GM23338 (cell line): ENCODE measurements around the gene LYZL1. TPM values are rescaled to one million over a fixed set of nuclear protein-coding genes. Genes with fewer than 3 reads are reported as not detected.

Source experiments
- ATAC-seq: fragments of 200-7000 bp; cut with Tn5 transposase; 3 replicates; pipeline ENCODE4 v1.9.1; 2020
- DNase-seq: peaks from one replicate; pipeline ENCODE4 v3.0.0-alpha.2; 2015; ENCODE audit warnings: low spot score
- H2AFZ ChIP-seq: fragments of 200-600 bp; sonication (generic); 2 replicates; pipeline ENCODE4 v1.8.0; 2016; ENCODE audit warnings: antibody characterized with exemption, mild to moderate bottlenecking, moderate library complexity
- H3F3A ChIP-seq: fragments of 200-600 bp; sonication (generic); replicated peaks from 2 replicates; pipeline ENCODE4 v1.8.0; 2017; ENCODE audit warnings: antibody characterized with exemption, mixed run types, low read depth
- H3K27ac ChIP-seq: fragments of 200-600 bp; sonication (generic); 2 replicates; pipeline ENCODE4 v1.6.1; 2016; ENCODE audit warnings: low read depth
- H3K27me3 ChIP-seq: fragments of 200-600 bp; sonication (generic); 2 replicates; pipeline ENCODE4 v1.8.0; 2016; ENCODE audit warnings: mild to moderate bottlenecking, mixed run types, moderate library complexity; ENCODE audit not compliant: insufficient read depth
- H3K36me3 ChIP-seq: fragments of 200-600 bp; sonication (generic); 2 replicates; pipeline ENCODE4 v1.8.0; 2016; ENCODE audit warnings: mild to moderate bottlenecking; ENCODE audit not compliant: insufficient read depth
- H3K4me1 ChIP-seq: fragments of 200-600 bp; sonication (generic); 2 replicates; pipeline ENCODE4 v1.8.0; 2016; ENCODE audit warnings: mild to moderate bottlenecking, moderate library complexity; ENCODE audit not compliant: insufficient read depth
- H3K4me2 ChIP-seq: fragments of 200-600 bp; sonication (generic); 2 replicates; pipeline ENCODE4 v1.7.1; 2017; ENCODE audit warnings: mixed run types
- H3K4me3 ChIP-seq: fragments of 200-600 bp; sonication (generic); 2 replicates; pipeline ENCODE4 v1.6.1; 2016; ENCODE audit warnings: mixed run types
- H3K79me2 ChIP-seq: fragments of 200-600 bp; sonication (generic); replicated peaks from 2 replicates; pipeline ENCODE4 v1.8.0; 2017; ENCODE audit warnings: mild to moderate bottlenecking; ENCODE audit not compliant: insufficient read depth
- H3K9me2 ChIP-seq: fragments of 200-600 bp; sonication (generic); 2 replicates; pipeline ENCODE4 v1.8.0; 2017; ENCODE audit not compliant: insufficient read depth
- H4K20me1 ChIP-seq: fragments of 200-600 bp; sonication (generic); replicated peaks from 2 replicates; pipeline ENCODE4 v1.8.0; 2017; ENCODE audit warnings: mild to moderate bottlenecking; ENCODE audit not compliant: insufficient read depth
- H3K27ac Mint-ChIP-seq: 2 replicates; pipeline ENCODE4 v1.8.0; 2020; ENCODE audit warnings: inconsistent platforms, mild to moderate bottlenecking, moderate library complexity, mixed read lengths
- H3K27me3 Mint-ChIP-seq: 3 replicates; pipeline ENCODE4 v1.8.0; 2022; ENCODE audit warnings: low read depth, mild to moderate bottlenecking, moderate library complexity, mixed read lengths, inconsistent platforms; ENCODE audit not compliant: insufficient read depth, poor library complexity
- H3K36me3 Mint-ChIP-seq: 3 replicates; pipeline ENCODE4 v1.8.0; 2021; ENCODE audit warnings: low read depth, mild to moderate bottlenecking, inconsistent platforms, moderate library complexity, mixed read lengths
- H3K4me1 Mint-ChIP-seq: 3 replicates; pipeline ENCODE4 v1.8.0; 2020; ENCODE audit warnings: mild to moderate bottlenecking, inconsistent platforms, mixed read lengths
- H3K4me3 Mint-ChIP-seq: 3 replicates; pipeline ENCODE4 v1.8.0; 2021; ENCODE audit warnings: moderate library complexity, mild to moderate bottlenecking, inconsistent platforms, mixed read lengths
- H3K9me3 Mint-ChIP-seq: 3 replicates; pipeline ENCODE4 v1.8.0; 2020; ENCODE audit warnings: moderate library complexity, mild to moderate bottlenecking, inconsistent platforms, mixed read lengths
- CREB1 ChIP-seq: fragments of 250-450 bp; sonication (Bioruptor Pico); IDR thresholded peaks from 2 replicates; pipeline ENCODE4 v1.5.0; 2020; ENCODE audit warnings: low read depth, mild to moderate bottlenecking, moderate library complexity
- EZH2 ChIP-seq: fragments of 200-600 bp; sonication (generic); IDR thresholded peaks from one replicate; pipeline ENCODE4 v1.8.0; 2017; ENCODE audit warnings: antibody characterized with exemption, mild to moderate bottlenecking, low read depth; ENCODE audit not compliant: unreplicated experiment
- EZH2phosphoT487 ChIP-seq: fragments of 200-600 bp; sonication (generic); IDR thresholded peaks from one replicate; pipeline ENCODE4 v1.8.1; 2018; ENCODE audit warnings: antibody characterized with exemption; ENCODE audit not compliant: unreplicated experiment
- JUNB ChIP-seq: IDR thresholded peaks from one replicate; pipeline ENCODE4 v1.6.1; 2016; ENCODE audit warnings: antibody characterized with exemption; ENCODE audit not compliant: unreplicated experiment
- NANOG ChIP-seq: IDR thresholded peaks from 2 replicates; pipeline ENCODE4 v1.6.1; 2016; ENCODE audit warnings: antibody characterized with exemption, borderline replicate concordance
- POLR2AphosphoS5 ChIP-seq: IDR thresholded peaks from 2 replicates; pipeline ENCODE4 v1.6.1; 2016; ENCODE audit warnings: antibody characterized with exemption, low read depth
- STAT1 ChIP-seq: IDR thresholded peaks from one replicate; pipeline ENCODE4 v1.6.1; 2016; ENCODE audit warnings: antibody characterized with exemption; ENCODE audit not compliant: unreplicated experiment
- ZNF114 ChIP-seq: fragments of 250-450 bp; sonication (Bioruptor Pico); IDR thresholded peaks from 2 replicates; pipeline ENCODE4 v1.5.0; 2020; ENCODE audit warnings: mild to moderate bottlenecking, moderate library complexity
- ZNF331 ChIP-seq: fragments of 250-450 bp; sonication (Bioruptor Pico); IDR thresholded peaks from 2 replicates; pipeline ENCODE4 v1.5.0; 2020; ENCODE audit warnings: low read depth, mild to moderate bottlenecking, moderate library complexity
- polyA plus RNA-seq: library from polyadenylated mRNA; unstranded; fragments of >200 nt; fragmentation: Nextera tagmentation; extraction: Ambion mirVana; gene quantifications from 2 replicates; pipeline ENCODE4 v1.2.1, GENCODE V29; 2016
- total RNA-seq: library from RNA; depleted of rRNA; stranded (reverse); fragments of >200 nt; shearing (Covaris generic); gene quantifications from 2 replicates; pipeline ENCODE4 v1.2.3, GENCODE V29; 2014
- TF ChIP-seq, protein P1 (sequence below): IDR thresholded peaks from 2 replicates; pipeline ENCODE4 v1.6.1; 2016; ENCODE audit warnings: antibody characterized with exemption
- TF ChIP-seq, protein P2 (sequence below): fragments of 250-450 bp; sonication (Bioruptor Pico); IDR thresholded peaks from 2 replicates; pipeline ENCODE4 v1.5.0; 2020; ENCODE audit warnings: mild to moderate bottlenecking, moderate library complexity
- TF ChIP-seq, protein P3 (sequence below), 2 experiments: fragments of 200-600 bp in 1 of 2; sonication (generic) in 1 of 2; conservative IDR thresholded peaks; 2 replicates each; pipeline versions ENCODE4 v1.5.1 to v1.6.1; 2016 to 2017; ENCODE audit warnings: antibody characterized with exemption in 2 of 2, low read depth in 2 of 2, mild to moderate bottlenecking in 2 of 2, moderate library complexity in 1 of 2
- TF ChIP-seq, protein P4 (sequence below): IDR thresholded peaks from one replicate; pipeline ENCODE4 v1.6.1; 2018; ENCODE audit warnings: antibody characterized with exemption; ENCODE audit not compliant: unreplicated experiment

The LYZL1 gene
- total and polyA plus RNA-seq, 2 experiments from 2014 or later, result not detected

DNA sequence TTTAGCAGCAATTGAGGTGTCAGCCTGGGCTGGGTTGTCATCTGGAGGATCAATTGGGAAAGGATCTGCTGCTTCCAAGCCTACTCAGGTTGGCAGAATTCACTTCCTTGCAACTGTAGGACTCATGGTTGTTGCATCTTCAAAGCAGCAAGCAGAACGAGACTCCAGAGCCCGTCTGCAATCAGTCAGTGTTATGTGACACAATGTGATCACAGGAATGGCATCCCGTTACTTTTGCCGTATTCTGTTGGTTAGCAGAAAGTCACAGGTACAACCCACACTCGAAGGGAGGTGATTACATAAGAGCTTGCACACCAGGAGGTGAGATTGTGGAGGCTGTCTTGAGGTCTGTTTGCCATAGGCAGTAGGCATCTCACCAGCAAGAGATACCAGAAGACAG, 15.4 kb upstream of the LYZL1 start:
- H3K9me2 ChIP-seq, result peaks cover 2% of the 10 kb centered on the region; the same call in 1 of the 2 replicates
- H3K36me3 ChIP-seq, result no peaks in the 10 kb centered on the region
- H2AFZ ChIP-seq, result peak overlapping the region; percentile 91; the same call in 1 of the 2 replicates
- ATAC-seq, result no peak
- H3K4me3 Mint-ChIP-seq, result no peak overlapping the region
- no peaks in the 10 kb centered on the region for H3K79me2 ChIP-seq
- no peak overlapping the region for H3K4me3 ChIP-seq
- H4K20me1 ChIP-seq, result no peaks in the 10 kb centered on the region
- peaks cover 9% of the 10 kb centered on the region for H3K4me1 ChIP-seq
- TF ChIP-seq JUNB, result no peak
- TF ChIP-seq, protein P1, sequence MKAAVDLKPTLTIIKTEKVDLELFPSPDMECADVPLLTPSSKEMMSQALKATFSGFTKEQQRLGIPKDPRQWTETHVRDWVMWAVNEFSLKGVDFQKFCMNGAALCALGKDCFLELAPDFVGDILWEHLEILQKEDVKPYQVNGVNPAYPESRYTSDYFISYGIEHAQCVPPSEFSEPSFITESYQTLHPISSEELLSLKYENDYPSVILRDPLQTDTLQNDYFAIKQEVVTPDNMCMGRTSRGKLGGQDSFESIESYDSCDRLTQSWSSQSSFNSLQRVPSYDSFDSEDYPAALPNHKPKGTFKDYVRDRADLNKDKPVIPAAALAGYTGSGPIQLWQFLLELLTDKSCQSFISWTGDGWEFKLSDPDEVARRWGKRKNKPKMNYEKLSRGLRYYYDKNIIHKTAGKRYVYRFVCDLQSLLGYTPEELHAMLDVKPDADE, result no peak
- no peak for TF ChIP-seq CREB1 (CRISPR knock-in tag)
- TF ChIP-seq, protein P2, sequence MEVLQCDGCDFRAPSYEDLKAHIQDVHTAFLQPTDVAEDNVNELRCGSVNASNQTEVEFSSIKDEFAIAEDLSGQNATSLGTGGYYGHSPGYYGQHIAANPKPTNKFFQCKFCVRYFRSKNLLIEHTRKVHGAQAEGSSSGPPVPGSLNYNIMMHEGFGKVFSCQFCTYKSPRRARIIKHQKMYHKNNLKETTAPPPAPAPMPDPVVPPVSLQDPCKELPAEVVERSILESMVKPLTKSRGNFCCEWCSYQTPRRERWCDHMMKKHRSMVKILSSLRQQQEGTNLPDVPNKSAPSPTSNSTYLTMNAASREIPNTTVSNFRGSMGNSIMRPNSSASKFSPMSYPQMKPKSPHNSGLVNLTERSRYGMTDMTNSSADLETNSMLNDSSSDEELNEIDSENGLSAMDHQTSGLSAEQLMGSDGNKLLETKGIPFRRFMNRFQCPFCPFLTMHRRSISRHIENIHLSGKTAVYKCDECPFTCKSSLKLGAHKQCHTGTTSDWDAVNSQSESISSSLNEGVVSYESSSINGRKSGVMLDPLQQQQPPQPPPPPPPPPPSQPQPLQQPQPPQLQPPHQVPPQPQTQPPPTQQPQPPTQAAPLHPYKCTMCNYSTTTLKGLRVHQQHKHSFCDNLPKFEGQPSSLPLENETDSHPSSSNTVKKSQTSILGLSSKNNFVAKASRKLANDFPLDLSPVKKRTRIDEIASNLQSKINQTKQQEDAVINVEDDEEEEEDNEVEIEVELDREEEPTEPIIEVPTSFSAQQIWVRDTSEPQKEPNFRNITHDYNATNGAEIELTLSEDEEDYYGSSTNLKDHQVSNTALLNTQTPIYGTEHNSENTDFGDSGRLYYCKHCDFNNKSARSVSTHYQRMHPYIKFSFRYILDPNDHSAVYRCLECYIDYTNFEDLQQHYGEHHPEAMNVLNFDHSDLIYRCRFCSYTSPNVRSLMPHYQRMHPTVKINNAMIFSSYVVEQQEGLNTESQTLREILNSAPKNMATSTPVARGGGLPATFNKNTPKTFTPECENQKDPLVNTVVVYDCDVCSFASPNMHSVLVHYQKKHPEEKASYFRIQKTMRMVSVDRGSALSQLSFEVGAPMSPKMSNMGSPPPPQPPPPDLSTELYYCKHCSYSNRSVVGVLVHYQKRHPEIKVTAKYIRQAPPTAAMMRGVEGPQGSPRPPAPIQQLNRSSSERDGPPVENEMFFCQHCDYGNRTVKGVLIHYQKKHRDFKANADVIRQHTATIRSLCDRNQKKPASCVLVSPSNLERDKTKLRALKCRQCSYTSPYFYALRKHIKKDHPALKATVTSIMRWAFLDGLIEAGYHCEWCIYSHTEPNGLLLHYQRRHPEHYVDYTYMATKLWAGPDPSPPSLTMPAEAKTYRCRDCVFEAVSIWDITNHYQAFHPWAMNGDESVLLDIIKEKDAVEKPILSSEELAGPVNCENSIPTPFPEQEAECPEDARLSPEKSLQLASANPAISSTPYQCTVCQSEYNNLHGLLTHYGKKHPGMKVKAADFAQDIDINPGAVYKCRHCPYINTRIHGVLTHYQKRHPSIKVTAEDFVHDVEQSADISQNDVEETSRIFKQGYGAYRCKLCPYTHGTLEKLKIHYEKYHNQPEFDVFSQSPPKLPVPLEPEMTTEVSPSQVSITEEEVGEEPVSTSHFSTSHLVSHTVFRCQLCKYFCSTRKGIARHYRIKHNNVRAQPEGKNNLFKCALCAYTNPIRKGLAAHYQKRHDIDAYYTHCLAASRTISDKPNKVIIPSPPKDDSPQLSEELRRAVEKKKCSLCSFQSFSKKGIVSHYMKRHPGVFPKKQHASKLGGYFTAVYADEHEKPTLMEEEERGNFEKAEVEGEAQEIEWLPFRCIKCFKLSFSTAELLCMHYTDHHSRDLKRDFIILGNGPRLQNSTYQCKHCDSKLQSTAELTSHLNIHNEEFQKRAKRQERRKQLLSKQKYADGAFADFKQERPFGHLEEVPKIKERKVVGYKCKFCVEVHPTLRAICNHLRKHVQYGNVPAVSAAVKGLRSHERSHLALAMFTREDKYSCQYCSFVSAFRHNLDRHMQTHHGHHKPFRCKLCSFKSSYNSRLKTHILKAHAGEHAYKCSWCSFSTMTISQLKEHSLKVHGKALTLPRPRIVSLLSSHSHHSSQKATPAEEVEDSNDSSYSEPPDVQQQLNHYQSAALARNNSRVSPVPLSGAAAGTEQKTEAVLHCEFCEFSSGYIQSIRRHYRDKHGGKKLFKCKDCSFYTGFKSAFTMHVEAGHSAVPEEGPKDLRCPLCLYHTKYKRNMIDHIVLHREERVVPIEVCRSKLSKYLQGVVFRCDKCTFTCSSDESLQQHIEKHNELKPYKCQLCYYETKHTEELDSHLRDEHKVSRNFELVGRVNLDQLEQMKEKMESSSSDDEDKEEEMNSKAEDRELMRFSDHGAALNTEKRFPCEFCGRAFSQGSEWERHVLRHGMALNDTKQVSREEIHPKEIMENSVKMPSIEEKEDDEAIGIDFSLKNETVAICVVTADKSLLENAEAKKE (CRISPR knock-in tag), result no peak
- TF ChIP-seq EZH2phosphoT487, result no peak
- no peak for TF ChIP-seq STAT1
- TF ChIP-seq POLR2AphosphoS5, result no peak
- TF ChIP-seq ZNF331, result no peak
- no peak for TF ChIP-seq EZH2
- no peak for TF ChIP-seq NANOG
- TF ChIP-seq, protein P3, sequence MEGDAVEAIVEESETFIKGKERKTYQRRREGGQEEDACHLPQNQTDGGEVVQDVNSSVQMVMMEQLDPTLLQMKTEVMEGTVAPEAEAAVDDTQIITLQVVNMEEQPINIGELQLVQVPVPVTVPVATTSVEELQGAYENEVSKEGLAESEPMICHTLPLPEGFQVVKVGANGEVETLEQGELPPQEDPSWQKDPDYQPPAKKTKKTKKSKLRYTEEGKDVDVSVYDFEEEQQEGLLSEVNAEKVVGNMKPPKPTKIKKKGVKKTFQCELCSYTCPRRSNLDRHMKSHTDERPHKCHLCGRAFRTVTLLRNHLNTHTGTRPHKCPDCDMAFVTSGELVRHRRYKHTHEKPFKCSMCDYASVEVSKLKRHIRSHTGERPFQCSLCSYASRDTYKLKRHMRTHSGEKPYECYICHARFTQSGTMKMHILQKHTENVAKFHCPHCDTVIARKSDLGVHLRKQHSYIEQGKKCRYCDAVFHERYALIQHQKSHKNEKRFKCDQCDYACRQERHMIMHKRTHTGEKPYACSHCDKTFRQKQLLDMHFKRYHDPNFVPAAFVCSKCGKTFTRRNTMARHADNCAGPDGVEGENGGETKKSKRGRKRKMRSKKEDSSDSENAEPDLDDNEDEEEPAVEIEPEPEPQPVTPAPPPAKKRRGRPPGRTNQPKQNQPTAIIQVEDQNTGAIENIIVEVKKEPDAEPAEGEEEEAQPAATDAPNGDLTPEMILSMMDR (conservative IDR thresholded peaks at IDR 0.05; ENCODE audit: low read depth in 2 of 2), result no peak
- TF ChIP-seq, protein P4, sequence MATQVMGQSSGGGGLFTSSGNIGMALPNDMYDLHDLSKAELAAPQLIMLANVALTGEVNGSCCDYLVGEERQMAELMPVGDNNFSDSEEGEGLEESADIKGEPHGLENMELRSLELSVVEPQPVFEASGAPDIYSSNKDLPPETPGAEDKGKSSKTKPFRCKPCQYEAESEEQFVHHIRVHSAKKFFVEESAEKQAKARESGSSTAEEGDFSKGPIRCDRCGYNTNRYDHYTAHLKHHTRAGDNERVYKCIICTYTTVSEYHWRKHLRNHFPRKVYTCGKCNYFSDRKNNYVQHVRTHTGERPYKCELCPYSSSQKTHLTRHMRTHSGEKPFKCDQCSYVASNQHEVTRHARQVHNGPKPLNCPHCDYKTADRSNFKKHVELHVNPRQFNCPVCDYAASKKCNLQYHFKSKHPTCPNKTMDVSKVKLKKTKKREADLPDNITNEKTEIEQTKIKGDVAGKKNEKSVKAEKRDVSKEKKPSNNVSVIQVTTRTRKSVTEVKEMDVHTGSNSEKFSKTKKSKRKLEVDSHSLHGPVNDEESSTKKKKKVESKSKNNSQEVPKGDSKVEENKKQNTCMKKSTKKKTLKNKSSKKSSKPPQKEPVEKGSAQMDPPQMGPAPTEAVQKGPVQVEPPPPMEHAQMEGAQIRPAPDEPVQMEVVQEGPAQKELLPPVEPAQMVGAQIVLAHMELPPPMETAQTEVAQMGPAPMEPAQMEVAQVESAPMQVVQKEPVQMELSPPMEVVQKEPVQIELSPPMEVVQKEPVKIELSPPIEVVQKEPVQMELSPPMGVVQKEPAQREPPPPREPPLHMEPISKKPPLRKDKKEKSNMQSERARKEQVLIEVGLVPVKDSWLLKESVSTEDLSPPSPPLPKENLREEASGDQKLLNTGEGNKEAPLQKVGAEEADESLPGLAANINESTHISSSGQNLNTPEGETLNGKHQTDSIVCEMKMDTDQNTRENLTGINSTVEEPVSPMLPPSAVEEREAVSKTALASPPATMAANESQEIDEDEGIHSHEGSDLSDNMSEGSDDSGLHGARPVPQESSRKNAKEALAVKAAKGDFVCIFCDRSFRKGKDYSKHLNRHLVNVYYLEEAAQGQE, result no peak
- no peak for TF ChIP-seq ZNF114 (CRISPR knock-in tag)
- H3K4me2 ChIP-seq, result no peak overlapping the region
- H3K9me3 Mint-ChIP-seq, result peaks cover 11% of the 10 kb centered on the region; the same call in 2 of the 3 replicates
- H3K27ac ChIP-seq, result no peak overlapping the region
- no peak overlapping the region for H3K27ac Mint-ChIP-seq
- no peaks in the 10 kb centered on the region for H3F3A ChIP-seq
- H3K4me1 Mint-ChIP-seq, result no peaks in the 10 kb centered on the region
- peaks cover 10% of the 10 kb centered on the region for H3K36me3 Mint-ChIP-seq
- no peak for DNase-seq
- no peaks in the 10 kb centered on the region for H3K27me3 ChIP-seq
- no peaks in the 10 kb centered on the region for H3K27me3 Mint-ChIP-seq
